Measurements from ENCODE around the gene ZXDC.

Gene ZXDC

DNA sequence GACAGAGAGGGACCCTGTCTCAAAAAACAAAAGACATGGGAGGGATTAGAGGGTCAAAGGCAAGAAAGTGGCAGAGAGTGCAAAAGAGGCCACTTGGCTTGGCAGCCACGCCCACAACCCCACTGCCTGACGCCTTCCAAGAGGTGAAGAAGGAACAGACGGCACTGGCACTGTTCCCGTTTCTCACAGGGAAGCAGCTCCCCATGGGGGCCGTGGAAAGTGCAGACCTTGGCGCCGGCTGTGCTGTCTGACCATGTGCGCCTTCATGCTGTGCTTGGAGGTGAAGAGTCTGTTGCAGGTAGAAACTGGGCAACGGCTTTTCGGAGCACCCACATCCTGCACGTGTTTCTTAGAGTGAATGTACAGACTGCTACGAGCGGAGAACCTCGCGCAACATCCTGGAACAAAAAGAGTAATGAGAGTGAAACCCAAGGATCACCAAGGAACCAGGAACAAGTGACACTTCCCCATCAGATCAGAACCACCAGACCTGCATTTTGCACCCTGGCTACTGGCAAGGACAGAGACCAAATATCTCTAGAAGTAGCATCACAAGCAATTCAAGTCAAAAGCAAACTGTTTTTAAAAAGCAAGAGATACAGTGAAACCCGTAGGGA lies 9.7 kb downstream of the ZXDC start:
- H3K4me1 ChIP-seq (ENCODE audit: control insufficient read depth, insufficient read depth, low read length), result peaks cover 12% of the 10 kb centered on the region
- H3K9me3 ChIP-seq (ENCODE audit: control insufficient read depth, low read length), result no peaks in the 10 kb centered on the region
- DNase-seq (ENCODE audit: low read depth), result no peak
- no peak overlapping the region for H3K9ac ChIP-seq (ENCODE audit: low read length)
- H3K27me3 ChIP-seq (replicated peaks; ENCODE audit: control insufficient read depth, insufficient read depth, low read length), result no peaks in the 10 kb centered on the region
- no peak overlapping the region for H3K4me3 ChIP-seq (ENCODE audit: low read length)
- H3K36me3 ChIP-seq (ENCODE audit: control insufficient read depth, insufficient read depth, low read length, severe bottlenecking), result peaks cover 98% of the 10 kb centered on the region

DNA sequence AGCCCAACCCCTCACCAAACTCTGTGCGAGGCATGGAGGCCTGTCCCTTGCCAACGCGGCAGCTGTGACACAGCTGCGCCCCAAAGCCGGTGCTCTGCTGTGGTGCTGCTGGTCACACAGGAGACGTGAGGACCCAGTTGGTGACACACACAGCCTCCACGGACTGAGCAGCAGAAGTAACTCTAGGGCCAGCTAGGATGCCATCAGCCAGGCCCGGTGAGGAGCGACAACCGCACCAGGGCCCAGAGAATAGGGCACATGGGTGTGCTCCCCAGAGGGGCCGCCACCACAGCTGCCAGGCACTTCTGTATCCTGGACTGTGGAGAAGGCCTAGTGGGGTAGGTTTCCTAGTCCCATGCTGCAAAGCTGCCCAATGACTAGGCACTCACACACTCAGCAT lies 10.7 kb downstream of the ZXDC start:
- Histone ChIP-seq H3K27me3 (replicated peaks; ENCODE audit: control insufficient read depth, insufficient read depth, low read length) (no peaks in the 10 kb centered on the region), H3K9ac (ENCODE audit: low read length) (no peak overlapping the region), H3K36me3 (ENCODE audit: control insufficient read depth, insufficient read depth, low read length, severe bottlenecking) (peaks cover 98% of the 10 kb centered on the region), H3K9me3 (ENCODE audit: control insufficient read depth, low read length) (no peaks in the 10 kb centered on the region), H3K4me1 (ENCODE audit: control insufficient read depth, insufficient read depth, low read length) (peaks cover 12% of the 10 kb centered on the region), H3K4me3 (ENCODE audit: low read length) (no peak overlapping the region)
- DNase-seq (ENCODE audit: low read depth), result no peak

DNA sequence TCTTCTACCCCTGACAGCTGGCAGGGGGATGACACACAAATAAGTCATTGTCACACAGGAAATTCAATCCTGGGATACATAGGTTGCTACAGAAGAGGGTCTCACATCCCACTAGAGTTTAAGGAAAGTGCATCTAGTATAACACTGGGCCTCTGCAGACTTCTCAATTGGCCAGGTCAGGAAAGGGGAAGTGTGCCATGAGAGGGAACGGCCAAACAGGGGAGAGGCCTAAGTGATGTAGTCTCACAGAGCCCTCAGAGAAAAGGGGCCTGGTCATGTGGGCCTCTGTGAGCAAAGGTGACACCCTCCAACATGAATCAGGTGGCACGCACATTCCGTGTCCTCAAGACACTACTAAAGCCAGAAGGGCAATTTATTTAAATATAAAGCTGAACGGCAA lies 11.2 kb downstream of the ZXDC start:
- H3K36me3 ChIP-seq (ENCODE audit: control insufficient read depth, insufficient read depth, low read length, severe bottlenecking), result peaks cover 98% of the 10 kb centered on the region
- H3K4me3 ChIP-seq (ENCODE audit: low read length), result no peak overlapping the region
- no peaks in the 10 kb centered on the region for H3K27me3 ChIP-seq (replicated peaks; ENCODE audit: control insufficient read depth, insufficient read depth, low read length)
- peaks cover 12% of the 10 kb centered on the region for H3K4me1 ChIP-seq (ENCODE audit: control insufficient read depth, insufficient read depth, low read length)
- no peak overlapping the region for H3K9ac ChIP-seq (ENCODE audit: low read length)
- no peak for DNase-seq (ENCODE audit: low read depth)
- H3K9me3 ChIP-seq (ENCODE audit: control insufficient read depth, low read length), result no peaks in the 10 kb centered on the region

DNA sequence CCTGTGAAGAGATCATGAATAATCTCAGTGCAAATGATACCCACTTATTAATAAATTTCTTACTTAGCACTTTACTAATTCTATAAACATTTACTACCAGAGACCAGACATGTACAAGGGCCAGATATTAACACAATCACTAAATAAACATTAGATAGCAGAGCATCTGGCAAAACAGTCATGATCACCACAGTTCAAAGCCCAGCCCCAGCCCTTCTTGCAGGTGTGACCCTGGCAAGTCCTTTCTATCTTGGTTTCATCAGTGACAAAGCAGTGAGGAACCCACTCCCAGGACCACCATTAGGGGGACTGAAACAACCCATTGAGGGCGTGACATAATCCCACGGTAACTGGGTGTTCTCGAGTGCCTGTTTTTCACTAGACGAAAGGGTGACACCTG lies 11.6 kb downstream of the ZXDC start:
- no peak for DNase-seq (ENCODE audit: low read depth)
- Histone ChIP-seq H3K4me1 (ENCODE audit: control insufficient read depth, insufficient read depth, low read length) (peaks cover 12% of the 10 kb centered on the region), H3K27me3 (replicated peaks; ENCODE audit: control insufficient read depth, insufficient read depth, low read length) (no peaks in the 10 kb centered on the region), H3K9ac (ENCODE audit: low read length) (no peak overlapping the region), H3K36me3 (ENCODE audit: control insufficient read depth, insufficient read depth, low read length, severe bottlenecking) (peaks cover 98% of the 10 kb centered on the region), H3K4me3 (ENCODE audit: low read length) (no peak overlapping the region), H3K9me3 (ENCODE audit: control insufficient read depth, low read length) (no peaks in the 10 kb centered on the region)

DNA sequence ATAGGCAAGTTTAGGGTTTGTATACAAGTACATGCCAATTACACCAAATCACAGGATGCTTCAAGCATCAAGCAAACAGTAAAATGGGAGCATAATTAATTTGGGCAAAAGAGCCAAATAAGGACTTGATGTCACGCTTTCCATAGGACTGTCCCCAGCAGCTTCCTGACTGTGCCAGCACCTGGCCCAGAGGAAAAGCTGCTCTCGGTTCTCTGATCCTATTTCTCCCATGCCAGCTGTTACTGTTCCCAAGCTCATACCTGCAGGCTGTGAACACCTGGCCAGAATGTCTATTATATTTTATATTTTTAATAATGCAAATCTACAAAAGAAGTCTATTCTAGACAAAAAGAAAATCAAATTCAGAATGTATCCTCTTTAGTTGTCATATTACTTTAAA lies 12.2 kb downstream of the ZXDC start:
- Histone ChIP-seq H3K27me3 (replicated peaks; ENCODE audit: control insufficient read depth, insufficient read depth, low read length) (no peaks in the 10 kb centered on the region), H3K4me1 (ENCODE audit: control insufficient read depth, insufficient read depth, low read length) (peaks cover 12% of the 10 kb centered on the region), H3K4me3 (ENCODE audit: low read length) (no peak overlapping the region), H3K9me3 (ENCODE audit: control insufficient read depth, low read length) (no peaks in the 10 kb centered on the region), H3K9ac (ENCODE audit: low read length) (no peak overlapping the region), H3K36me3 (ENCODE audit: control insufficient read depth, insufficient read depth, low read length, severe bottlenecking) (peaks cover 98% of the 10 kb centered on the region)
- no peak for DNase-seq (ENCODE audit: low read depth)

DNA sequence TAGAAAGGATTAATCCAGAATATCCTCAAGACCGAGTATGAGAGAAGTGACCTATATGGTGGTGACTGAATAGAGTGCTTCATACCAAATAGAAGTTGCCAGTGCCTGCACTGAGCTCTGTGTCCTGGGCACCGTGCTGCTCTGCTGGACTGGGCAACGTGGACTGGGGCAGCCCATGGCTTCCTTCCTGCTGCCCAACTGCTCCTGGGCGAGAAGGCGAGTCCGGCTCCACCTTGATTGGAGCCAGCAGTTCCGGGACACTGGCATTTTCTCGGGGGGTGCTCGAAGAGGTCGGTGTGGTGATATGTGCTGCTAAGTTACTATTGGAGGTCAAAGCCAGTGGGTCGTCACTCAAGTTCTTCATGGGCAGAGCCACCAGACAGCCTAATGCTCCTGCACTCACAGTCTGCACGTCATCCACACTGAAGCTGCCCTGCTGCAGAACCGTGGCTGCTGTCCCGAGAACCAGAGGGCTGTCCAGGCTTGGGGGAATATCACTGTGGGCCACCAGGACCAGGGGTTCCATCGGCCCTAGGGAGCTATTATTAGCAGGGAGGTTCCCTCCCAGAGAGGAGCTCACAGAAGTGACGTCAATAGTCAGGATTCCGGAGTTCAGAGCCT lies 14.1 kb downstream of the ZXDC start:
- H3K9ac ChIP-seq (ENCODE audit: low read length), result no peak overlapping the region
- H3K4me3 ChIP-seq (ENCODE audit: low read length), result no peak overlapping the region
- H3K36me3 ChIP-seq (ENCODE audit: control insufficient read depth, insufficient read depth, low read length, severe bottlenecking), result peaks cover 97% of the 10 kb centered on the region
- H3K27me3 ChIP-seq (replicated peaks; ENCODE audit: control insufficient read depth, insufficient read depth, low read length), result no peaks in the 10 kb centered on the region
- no peak for DNase-seq (ENCODE audit: low read depth)
- no peaks in the 10 kb centered on the region for H3K9me3 ChIP-seq (ENCODE audit: control insufficient read depth, low read length)
- H3K4me1 ChIP-seq (ENCODE audit: control insufficient read depth, insufficient read depth, low read length), result peaks cover under 1% of the 10 kb centered on the region

DNA sequence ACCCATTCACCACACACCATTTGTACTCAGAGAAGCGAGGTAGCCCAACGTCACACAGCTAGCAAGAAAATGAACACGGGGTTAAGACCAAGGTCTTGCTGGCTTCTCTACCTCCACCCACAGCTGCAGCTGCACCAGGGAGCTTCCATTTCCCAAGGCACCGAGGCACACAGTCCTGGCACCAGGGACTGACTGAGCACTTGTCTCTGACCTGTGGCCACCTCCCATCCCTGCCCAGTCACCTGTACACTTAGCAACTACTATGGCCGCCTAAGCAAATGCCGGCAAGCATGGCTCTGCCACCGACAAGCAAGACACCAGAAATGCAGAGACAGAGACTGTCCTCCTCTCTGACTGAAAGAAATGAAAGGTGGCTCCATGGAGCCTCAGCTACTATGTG lies 15.3 kb downstream of the ZXDC start:
- Histone ChIP-seq H3K4me1 (ENCODE audit: control insufficient read depth, insufficient read depth, low read length) (peaks cover 4% of the 10 kb centered on the region), H3K4me3 (ENCODE audit: low read length) (no peak overlapping the region), H3K9ac (ENCODE audit: low read length) (no peak overlapping the region), H3K27me3 (replicated peaks; ENCODE audit: control insufficient read depth, insufficient read depth, low read length) (no peaks in the 10 kb centered on the region), H3K36me3 (ENCODE audit: control insufficient read depth, insufficient read depth, low read length, severe bottlenecking) (peaks cover 91% of the 10 kb centered on the region), H3K9me3 (ENCODE audit: control insufficient read depth, low read length) (no peaks in the 10 kb centered on the region)
- no peak for DNase-seq (ENCODE audit: low read depth)

DNA sequence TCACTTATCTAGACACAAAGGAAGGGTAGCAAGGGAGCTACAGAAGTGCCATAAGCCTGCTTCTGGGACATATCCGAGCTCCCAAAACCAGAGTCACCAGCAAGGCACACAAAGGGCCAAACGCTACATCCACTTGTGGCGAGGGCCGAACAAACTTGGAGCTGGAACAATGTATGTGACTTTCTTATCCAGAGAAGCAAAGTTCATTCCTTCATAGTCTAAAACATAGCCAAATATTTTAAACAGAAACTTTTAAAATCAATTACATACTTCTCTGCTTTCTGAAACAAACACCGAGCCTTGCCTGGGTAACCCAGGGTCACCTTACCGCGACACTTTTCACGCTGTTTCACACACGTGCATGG lies 15.9 kb downstream of the ZXDC start:
- Histone ChIP-seq H3K4me1 (ENCODE audit: control insufficient read depth, insufficient read depth, low read length) (peaks cover 7% of the 10 kb centered on the region), H3K27me3 (replicated peaks; ENCODE audit: control insufficient read depth, insufficient read depth, low read length) (no peaks in the 10 kb centered on the region), H3K4me3 (ENCODE audit: low read length) (no peak overlapping the region), H3K9me3 (ENCODE audit: control insufficient read depth, low read length) (no peaks in the 10 kb centered on the region), H3K36me3 (ENCODE audit: control insufficient read depth, insufficient read depth, low read length, severe bottlenecking) (peaks cover 89% of the 10 kb centered on the region), H3K9ac (ENCODE audit: low read length) (no peak overlapping the region)
- DNase-seq (ENCODE audit: low read depth), result no peak

DNA sequence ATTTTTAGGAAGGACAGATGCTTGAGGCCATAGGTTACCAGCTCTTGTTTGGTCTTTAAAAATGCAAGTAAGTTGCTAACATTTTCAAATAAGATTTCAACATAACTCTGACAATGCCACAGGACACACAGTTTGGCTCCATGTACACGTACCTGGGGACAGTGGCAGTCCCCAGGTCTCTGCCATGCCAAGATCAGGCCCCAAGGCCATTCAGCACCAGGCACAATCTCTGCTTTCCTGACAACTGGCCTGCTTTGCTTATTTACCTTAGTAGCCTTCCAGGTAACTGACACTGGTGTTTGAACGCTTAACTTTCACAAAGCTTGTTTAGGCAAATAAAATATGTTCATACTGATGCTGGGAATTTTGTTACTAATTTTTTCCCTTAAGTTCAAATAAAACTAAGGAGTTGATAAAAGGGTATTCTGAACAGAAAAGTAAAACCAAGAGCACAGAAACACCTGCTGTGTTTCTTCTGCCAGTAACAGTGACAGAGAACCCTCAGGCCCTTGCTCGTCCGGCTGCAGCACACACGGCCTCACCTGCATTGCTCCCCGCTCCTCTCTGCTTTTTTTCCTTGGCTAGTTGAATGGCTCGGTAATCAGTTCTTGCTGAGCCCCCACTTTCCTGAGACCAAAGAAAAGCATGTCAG lies 16.5 kb downstream of the ZXDC start:
- peaks cover 11% of the 10 kb centered on the region for H3K4me1 ChIP-seq (ENCODE audit: control insufficient read depth, insufficient read depth, low read length)
- no peak overlapping the region for H3K4me3 ChIP-seq (ENCODE audit: low read length)
- H3K9ac ChIP-seq (ENCODE audit: low read length), result no peak overlapping the region
- no peaks in the 10 kb centered on the region for H3K27me3 ChIP-seq (replicated peaks; ENCODE audit: control insufficient read depth, insufficient read depth, low read length)
- no peak for DNase-seq (ENCODE audit: low read depth)
- peaks cover 88% of the 10 kb centered on the region for H3K36me3 ChIP-seq (ENCODE audit: control insufficient read depth, insufficient read depth, low read length, severe bottlenecking)
- H3K9me3 ChIP-seq (ENCODE audit: control insufficient read depth, low read length), result no peaks in the 10 kb centered on the region

DNA sequence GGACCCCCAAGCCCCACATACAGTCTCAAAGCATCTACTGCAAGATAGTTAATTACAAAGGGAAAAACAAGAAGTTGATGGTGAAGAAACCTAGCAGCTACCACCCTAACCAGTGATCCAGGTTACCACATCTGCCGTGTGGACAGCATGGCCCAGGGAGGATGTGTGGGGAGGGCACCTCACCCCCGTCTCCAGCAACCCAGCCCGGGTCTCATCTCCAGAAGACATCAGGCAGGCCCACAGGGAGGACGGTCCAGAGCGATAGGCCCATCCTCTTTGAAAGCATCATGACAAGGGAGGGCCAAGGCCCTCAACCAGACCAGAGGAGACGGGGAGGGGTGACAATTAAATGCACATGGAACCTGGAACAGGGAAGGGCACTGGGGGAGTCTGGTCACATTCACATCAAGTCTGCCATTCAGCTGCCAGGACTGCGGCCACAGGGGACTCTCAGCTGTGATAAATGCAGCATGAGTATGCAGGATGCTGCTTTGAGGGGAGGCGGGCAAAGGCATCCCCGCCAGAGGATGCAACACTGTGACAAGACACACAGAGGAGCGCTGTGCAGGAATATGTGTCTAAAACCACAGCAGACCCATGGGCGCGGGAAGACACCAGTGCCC lies 18.8 kb downstream of the ZXDC start:
- Histone ChIP-seq H3K27me3 (replicated peaks; ENCODE audit: control insufficient read depth, insufficient read depth, low read length) (no peaks in the 10 kb centered on the region), H3K36me3 (ENCODE audit: control insufficient read depth, insufficient read depth, low read length, severe bottlenecking) (peaks cover 84% of the 10 kb centered on the region), H3K4me3 (ENCODE audit: low read length) (no peak overlapping the region), H3K9ac (ENCODE audit: low read length) (no peak overlapping the region), H3K4me1 (ENCODE audit: control insufficient read depth, insufficient read depth, low read length) (peaks cover 11% of the 10 kb centered on the region), H3K9me3 (ENCODE audit: control insufficient read depth, low read length) (no peaks in the 10 kb centered on the region)
- DNase-seq (ENCODE audit: low read depth), result no peak

DNA sequence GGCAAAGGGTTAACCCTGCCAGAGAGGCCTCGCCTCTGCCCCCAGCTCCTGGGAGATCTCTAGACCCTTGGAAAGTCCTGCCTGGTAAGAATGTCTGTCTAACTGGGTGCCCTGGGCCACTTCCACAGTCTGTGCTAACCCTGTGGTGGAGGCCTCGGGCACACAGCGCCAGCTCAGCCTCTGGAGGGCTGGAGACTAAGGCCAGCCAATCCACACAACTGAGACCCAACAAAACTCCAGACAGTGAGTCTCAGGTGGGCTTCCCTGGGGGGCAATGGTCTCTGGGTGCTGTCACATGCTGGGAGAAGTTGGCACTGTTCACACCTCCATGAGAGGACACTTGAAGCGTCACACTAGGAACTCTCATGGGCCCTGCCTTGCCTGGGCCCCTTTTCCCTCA lies 19.5 kb downstream of the ZXDC start:
- no peaks in the 10 kb centered on the region for H3K9me3 ChIP-seq (ENCODE audit: control insufficient read depth, low read length)
- peaks cover 11% of the 10 kb centered on the region for H3K4me1 ChIP-seq (ENCODE audit: control insufficient read depth, insufficient read depth, low read length)
- H3K9ac ChIP-seq (ENCODE audit: low read length), result no peak overlapping the region
- no peak for DNase-seq (ENCODE audit: low read depth)
- no peaks in the 10 kb centered on the region for H3K27me3 ChIP-seq (replicated peaks; ENCODE audit: control insufficient read depth, insufficient read depth, low read length)
- no peak overlapping the region for H3K4me3 ChIP-seq (ENCODE audit: low read length)
- H3K36me3 ChIP-seq (ENCODE audit: control insufficient read depth, insufficient read depth, low read length, severe bottlenecking), result peaks cover 84% of the 10 kb centered on the region

Measured in adipocyte (in vitro differentiated cells).